Glomerular visceral epithelial cell (primary cell): ENCODE measurements around the gene PNP.

ENCODE experiments used
- DNase-seq: peaks from one replicate; pipeline ENCODE4 v3.0.0-alpha.2; 2016; ENCODE audit errors: extremely low spot score

The PNP gene

DNA sequence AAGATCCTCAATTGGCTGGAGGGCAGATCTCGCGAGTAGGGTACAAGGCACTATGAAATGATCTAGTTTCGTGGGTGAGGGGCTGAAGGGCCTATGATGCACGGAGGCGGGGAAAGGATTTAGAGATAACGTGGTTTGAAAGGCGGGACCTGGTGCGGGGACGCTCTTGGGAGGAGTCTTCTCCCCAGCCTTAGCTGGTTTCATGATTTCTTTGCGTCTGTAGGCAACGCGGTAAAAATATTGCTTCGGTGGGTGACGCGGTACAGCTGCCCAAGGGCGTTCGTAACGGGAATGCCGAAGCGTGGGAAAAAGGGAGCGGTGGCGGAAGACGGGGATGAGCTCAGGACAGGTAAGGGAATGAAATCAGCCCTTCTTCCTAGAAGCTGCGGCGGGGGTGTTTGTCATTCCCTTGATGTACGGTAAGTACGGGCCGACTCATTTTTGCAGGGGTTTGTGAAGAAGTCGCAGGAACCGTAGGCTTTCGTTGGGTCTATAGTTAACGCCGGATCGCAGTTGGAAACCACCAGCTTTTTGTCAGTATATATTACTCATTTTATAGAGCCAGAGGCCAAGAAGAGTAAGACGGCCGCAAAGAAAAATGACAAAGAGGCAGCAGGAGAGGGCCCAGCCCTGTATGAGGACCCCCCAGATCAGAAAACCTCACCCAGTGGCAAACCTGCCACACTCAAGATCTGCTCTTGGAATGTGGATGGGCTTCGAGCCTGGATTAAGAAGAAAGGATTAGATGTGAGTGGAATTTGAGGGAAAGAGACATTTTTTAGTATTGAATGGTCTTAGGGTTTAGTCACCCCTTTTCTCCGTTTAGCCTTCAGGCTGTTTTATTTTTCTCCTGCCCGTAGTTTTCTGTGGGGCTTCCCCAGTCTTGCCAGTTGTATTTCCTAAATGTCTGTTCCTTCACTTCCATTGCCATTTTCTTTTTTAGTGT, 13.6 kb upstream of the PNP start:
- peak; percentile 81 for DNase-seq

DNA sequence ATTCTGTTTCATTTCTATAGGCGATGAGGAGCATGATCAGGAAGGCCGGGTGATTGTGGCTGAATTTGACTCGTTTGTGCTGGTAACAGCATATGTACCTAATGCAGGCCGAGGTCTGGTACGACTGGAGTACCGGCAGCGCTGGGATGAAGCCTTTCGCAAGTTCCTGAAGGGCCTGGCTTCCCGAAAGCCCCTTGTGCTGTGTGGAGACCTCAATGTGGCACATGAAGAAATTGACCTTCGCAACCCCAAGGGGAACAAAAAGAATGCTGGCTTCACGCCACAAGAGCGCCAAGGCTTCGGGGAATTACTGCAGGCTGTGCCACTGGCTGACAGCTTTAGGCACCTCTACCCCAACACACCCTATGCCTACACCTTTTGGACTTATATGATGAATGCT, 12.2 kb upstream of the PNP start:
- DNase-seq: no peak

DNA sequence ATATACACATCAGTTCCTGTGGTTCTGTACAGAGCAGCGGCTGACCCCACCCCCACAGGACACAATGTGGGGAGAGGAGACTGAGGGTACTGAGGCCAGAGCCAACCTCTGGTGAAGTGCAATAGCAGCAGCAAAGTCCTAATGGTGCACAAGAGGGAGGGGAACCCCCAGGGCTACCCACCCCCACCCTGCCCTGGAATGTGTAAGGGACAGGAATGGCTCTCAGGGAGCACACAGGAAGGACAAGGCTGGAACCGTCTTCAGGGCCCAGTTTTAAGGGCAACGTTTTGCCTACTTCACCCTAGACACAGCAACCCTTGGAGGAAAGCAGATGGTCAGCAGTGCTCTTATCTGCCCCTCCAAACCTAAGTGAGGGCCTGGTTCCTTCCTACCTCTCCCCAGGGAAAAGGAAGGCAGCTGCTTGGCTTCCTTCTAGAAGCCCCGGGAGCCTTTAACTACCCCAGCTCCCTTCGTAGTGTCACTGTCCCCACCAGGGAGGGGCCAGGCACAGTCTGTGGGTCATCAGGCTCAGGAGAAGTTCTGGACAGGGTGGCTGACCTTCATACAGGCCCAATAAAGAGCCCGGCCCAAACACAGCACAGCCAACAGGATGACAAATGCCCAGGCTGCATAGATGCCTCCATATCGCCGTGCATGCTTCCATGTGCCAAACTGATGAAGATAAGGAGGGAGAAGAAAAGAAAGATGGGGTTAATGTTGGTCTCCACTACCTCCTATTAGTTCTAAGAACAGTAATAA, 11.0 kb upstream of the PNP start:
- DNase-seq: no peak

DNA sequence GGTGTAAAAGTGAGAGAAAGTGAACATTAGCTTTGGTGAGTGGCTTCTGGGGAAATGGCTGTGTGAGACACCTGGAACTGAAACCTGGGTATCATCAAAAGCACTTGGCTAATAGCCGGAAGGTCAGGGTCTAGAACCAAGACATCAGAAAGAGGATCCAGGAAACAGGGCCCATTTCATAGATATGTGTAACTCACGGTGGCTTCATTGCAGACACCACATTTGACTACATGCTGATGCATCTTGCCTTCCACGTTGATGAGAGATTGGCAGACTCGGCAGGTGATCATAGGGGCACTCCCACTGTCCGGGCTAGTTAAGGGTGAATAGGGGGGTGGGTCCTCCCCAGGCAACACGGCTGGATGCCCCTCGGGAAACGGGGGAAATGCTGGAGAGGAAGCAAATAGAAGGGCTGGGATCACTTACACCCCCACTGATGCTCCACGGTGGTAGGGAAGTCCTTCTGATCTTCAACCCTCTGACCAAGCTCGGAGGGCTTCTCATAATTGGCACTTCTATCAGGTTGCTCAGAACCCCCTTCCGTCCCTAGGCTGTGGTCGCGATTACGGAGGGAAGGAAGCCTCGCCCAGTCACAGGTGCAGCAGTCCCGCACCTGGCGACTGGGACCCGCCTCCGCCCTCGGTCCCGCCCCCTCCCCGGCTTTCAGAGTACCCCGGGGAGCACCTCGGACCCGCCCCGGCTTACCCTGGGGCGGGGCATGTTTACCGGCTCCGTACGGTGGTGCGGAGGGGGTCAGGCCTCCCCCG, 8.6 kb upstream of the PNP start:
- DNase-seq: no peak

DNA sequence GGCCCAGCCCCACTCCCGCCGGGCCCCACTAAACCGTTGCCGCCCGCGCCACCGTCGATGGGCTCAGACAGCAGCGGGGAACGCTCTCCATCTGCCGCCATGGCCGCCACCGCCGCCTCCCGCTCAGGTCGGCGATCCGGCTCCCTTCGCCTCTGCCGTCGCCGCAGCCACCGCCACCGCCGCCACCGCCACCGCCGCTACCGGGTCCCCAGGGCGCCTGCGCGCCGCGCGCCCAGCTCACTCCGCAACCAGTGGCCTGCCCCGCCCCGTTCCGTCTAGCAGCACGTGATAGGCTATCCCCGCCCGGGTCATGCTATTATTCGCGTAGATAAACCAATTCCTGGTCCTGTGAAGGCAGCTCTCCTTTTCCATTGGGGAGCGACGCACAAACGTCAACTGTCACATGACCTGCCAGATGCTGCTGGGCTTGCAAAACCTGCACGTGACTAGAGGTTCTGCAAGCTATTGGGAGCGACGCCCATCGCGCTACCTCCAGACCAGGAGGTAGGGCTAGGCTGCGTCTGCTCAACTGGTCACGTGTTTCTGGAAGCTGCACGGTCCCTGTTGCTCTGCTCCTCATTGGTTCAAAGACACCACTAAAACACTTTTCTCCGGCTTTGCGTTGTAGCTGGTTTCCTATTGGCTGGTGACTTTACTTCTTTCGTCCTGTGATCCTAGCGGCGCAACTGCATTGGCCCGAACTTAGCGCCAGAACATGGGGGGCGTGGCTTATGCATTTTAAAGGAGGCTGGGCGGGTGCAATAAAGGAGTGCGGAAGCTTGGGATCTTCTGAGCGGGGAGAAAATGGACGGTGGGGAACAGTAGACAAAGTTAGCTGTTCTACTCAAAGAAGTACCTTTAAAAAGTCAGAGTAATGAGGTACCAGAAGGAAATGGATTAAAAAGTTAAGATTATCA, 7.7 kb upstream of the PNP start, which contains the start of gene PIP4P1:
Gene PIP4P1, minus strand, starts transcription at position 210 of the 917 bp plus-strand sequence. Its CDS starts 109 bp downstream, at position 101.
- DNase-seq: peak; percentile 100

DNA sequence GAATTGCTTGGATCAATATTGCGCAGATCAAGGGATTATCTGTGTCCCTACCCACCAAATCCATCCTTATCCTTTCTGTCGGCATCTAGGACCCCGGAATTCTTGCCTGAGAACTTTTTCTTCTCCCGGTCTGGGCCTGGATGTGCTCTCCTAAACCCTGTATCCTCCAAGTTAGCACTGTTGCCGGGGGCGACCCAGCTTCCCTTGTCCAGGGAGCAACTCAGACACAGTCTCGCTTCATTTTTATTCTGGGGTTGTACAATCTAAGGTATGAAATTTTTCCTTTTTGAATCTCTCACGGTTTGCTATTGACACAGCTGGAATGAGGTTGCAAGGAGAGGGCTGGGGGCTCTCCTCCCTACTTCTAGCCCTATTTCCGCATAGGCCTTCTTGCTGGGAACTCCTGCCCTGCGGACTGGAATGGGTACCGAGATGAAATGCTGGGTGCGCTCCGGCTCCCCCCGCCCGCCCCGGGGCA, 403 bp upstream of the PNP start:
- DNase-seq: no peak

DNA sequence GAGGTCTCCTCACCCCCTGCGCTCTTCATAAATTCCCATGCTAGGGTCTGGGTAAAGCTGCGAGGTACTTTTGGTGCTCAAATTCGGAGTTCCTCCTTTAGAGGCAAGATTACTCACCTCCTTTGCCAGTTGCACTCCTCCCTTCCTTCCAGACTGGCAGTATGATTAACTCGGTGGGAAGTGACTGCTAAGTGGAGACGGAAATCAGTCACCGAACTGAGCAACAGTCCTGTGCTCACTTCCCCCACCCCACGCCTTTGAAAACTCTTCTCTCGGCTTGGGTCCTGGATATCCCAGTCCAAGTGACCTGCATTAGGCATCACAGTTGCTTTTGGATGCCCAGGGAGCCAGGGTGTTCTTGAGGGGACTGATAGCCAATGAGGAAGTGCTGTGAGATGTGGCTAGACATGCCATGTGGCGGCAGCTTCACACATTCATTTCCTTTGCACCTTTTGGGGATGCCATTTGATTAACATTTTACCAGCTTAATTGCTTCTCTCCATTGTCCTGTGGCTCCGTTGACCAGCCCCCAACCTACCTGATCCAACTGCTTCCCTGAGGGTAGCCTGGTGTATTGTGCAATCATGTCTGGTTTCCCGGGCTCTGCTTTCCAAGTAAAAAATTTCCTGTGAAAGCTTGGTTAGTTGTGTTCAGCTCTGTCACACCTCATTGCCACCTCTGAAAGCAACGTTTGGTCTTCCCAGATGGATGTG, 840 bp downstream of the PNP start:
- DNase-seq: peak; percentile 77

DNA sequence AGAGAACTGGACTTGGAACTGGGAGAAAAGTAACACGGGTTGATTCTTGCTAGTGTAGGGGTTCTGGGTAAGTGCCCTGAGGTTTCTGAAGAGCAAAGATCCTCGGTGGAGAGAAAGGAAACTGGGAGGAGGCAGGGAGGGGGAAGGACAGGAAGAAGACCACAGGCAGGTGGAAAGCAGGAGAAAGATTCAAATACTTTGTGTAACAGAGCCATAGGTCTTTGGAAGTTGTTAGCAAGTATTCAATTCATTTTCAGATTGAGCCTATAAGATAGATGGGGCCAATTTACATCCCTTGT, 1.3 kb downstream of the PNP start:
- DNase-seq: no peak

DNA sequence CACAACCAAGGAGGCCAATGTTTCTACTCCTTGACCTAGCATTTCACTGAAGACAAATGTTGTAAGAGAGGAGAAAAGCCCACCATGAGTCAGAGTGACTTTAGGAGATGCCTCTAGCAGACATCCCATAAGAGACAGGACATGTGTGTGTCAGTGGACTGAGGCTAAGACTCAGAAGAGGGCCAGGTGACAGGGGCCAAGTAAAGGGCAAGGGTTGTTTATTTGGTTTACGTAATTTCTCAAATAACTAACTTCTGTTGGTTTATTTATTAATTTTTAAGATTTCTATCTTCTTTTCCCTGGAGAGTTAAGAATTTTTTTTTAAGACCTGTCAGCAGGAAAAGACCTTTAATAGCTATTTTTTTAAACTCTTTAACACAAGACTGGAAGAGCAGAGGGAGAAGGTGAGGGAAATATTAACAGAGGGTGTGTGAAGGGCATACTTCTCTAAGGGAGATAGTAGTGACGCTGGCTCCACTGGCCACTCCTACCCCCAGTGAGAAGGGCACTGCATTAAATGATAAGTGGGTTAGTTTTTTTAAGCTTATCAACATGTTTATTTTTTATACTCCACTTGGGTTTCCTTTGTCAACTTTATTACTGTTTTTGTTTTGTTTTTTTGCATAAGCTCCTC, 3.4 kb downstream of the PNP start:
- DNase-seq: no peak

DNA sequence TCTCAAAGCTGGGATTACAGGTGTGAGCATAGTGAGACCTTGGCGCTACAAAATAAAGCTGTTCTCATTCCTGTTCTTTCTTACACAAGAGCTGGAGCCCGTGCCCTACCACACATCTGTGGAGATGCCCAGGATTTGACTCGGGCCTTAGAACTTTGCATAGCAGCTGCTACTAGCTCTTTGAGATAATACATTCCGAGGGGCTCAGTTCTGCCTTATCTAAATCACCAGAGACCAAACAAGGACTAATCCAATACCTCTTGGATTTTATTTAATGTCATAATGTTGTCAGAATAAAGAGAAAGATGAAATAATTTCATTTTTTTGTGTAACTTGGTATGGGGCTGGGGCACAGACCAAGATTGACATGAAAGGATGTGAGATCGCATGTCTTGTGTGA, 7.6 kb downstream of the PNP start:
- no peak for DNase-seq

DNA sequence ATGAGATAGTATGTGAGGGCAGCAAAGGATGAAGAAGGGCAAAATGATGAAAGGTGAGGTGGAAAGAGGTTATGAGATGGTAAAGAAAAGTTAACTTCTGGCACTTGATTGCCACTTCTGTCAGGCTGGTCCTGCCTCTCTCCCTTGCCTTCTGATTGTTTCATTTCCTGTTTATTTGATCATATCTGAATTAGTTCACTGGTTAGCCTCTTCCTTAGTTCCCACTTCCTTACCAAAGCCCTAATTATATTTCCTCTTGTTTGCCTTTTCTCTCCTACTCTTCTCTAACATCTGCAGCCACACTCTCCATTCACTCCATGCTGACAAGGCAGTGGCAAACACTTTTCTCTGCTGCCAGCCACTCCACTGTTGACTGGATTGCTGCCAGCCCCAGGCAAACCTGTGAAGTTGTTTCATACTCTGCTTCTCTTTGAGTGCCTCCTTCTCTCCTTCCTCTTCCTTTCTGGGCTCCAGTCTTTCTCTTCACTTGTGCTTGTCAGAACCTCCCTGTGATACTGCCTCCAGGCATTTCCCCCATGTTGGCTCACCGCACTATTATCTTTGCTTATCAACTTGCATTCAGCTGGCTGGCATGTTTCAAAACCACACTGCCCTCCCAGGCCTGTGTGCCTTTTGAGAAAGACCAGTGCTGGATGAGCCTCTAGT, 8.1 kb downstream of the PNP start:
- DNase-seq: no peak

DNA sequence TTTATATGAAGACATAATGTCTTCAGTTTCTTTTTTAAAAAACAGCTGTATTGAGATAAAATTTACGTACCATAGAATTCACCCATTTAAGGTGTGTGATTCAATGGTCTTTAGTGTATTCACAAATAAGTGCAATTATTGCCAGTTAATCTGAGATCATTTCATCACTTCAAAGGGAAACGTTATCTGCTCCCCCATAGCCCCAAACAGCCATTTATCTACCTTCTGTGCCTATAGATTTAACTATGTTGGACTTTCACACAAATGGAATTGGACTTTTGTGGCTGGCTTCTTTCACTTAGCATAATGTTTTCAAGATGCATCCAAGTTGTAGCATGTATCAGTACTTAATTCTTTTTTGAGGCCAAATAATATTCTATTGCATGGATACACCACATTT, 9.7 kb downstream of the PNP start:
- DNase-seq: no peak

DNA sequence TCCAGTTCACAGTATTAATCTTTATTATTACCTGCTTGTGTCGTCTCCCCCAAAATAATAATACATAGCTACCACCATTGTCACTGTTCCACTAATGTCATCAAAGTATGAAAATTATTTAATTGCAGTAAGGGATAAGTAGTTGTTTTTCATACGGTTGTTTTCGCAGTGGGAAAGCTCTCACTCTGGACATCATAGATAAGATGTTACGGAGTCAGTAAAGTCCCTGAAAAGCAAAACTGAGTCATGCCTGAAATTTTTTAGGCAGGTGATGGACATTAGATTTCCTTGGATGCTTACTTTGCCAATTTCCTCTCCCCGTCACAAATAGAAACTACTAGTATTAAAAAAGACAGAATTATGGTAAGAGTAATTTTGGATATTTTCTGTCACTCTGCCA, 13.2 kb downstream of the PNP start:
- DNase-seq: no peak

DNA sequence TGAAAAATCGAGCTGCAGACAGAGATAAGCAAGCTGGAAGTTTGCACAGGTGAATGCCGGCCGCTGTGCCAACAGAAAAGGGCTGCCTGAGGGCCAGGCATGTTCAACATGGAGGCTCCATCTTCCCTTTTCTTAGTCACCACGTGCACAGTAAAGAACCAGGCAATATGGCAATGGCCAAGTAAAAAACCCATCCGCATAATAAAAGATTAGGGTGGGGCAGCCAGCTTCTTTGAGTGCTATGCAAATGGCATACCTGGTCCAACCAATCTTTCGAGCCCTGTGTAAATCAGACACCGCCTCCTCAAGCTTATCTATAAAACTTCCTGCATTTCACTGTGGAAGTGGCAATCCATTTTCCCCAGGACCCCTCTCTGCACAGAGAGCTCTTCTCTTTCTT, 16.7 kb downstream of the PNP start:
- no peak for DNase-seq

DNA sequence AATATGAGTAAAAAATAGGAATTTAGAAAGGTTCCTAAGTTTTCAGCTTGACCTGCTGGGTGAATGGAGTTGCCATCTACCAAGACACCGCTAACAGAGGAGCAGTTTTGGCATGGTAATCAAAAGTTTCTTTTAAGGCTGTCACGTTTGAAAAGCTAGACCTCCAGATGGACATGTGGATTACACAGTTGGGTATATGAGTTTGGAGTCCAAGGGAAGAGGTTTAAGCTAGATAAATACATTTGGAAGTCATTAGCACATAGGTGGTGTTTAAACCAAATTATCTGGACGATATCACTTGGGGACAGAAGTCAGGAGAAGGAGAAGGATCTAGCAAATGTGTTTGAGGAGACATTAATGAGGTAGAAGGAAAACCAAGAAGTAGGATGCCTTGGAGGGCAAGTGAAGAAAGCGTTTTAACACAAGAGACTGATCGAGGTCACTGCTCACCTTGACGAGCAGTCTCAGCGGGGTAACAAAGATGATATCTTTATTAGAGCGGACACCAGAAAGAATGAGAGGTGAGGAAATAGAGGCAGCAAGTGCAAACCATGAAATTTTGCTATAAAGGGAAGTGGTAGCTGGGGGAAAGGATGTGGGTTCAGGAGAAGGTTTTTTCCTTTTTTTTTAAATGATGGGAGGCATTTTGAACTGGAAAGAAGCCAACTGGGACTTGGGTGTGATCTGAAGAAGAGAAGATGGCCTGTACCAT, 17.6 kb downstream of the PNP start:
- no peak for DNase-seq

DNA sequence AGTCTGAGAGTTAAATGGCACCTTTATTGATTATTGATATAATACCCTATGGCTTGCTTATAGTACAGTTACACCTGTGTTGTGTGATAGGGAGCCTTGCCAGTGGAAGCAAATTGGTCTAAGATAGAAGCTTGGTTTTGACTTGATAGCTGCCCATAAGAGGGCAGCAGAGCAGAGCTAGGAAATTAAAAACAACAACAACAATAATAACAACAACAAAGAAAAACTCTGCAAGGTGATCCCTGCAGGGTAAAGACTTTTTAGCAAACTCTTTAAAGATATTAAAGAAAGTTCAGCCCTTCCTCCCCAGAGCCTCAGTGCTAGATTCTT, 18.2 kb downstream of the PNP start:
- no peak for DNase-seq

DNA sequence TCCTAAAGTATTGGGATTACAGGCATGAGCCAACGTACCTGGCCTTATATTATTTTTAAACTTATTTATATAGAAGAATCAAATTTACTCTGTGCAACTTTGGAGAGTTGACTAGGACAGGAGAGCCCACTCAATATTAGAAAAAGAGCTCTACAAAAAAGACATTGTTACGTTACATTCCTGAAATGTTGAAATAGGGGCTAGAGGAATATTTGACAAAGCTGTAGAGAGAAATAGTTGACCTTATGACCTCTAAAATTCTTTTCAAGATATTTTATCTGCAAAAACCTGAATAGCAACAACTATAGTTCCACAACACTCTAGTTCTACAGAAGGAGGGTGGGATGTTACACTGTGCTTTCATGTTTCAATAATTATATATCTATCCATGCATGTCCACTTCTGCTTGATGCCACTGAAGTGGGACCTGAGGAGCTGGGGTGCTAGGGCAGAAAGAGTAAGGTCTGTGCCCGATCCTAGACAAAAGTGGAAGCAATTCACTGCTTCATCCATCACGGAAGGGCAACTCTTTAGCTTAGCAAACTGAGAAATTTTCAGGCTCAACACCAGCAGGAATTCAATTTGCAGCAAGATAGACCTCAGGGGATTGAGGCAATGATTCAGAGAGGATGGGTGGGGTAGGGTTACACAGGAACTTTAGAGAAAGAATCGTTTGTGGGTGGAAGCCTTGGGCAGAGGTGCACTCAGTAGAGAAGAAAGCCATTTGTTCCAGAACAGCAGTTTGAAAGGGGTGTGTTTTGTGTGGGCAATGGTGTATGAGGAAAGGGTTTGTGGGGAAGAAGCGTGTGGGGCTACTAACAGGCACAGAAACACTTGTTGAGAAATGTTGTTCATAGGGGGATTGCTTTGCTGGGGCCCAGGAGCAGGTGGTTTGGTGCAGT, 20.1 kb downstream of the PNP start:
- peak; percentile 20 for DNase-seq

DNA sequence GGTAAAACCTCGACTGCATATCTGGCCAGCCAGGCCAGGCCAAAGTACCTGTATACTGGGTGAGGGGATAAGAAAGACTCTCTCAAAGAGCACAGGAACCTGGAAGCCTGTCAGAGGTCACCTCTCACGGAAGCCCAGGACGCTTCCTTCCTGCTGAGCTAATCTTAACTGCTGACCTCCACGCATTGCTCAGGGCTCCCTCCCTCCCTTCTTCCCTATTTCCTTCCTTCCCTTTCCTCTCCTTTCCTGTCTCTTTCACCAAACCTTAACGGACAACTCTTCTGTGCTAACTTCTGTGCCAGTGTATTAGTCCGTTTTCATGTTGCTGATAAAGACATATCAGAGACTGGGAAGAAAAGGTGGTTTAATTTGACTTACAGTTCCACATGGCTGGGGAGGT, 21.4 kb downstream of the PNP start:
- no peak for DNase-seq
